K562 (cell line): ENCODE data around the gene PPM1N. TPM values are rescaled to one million over a fixed set of nuclear protein-coding genes. Genes with fewer than 3 reads are reported as not detected.
A peak's percentile ranks its signal among the peaks of the same experiment; 100 is the strongest.

Experiments used
- ARNT ChIP-seq, 2 experiments: fragments of 450-650 bp; IDR thresholded peaks; 2 replicates each; pipeline ENCODE4 v1.6.1; 2016; ENCODE audit warnings: mild to moderate bottlenecking in 1 of 2
- ATF1 ChIP-seq, 2 experiments: fragments of 450-650 bp in 1 of 2; IDR thresholded peaks; 2 replicates each; pipeline ENCODE4 v1.6.1; 2016; ENCODE audit warnings: missing compliant biosample characterization in 1 of 2, missing genetic modification characterization in 1 of 2
- CBX1 ChIP-seq: sonication (generic); IDR thresholded peaks from 2 replicates; pipeline ENCODE4 v1.6.1; 2016; ENCODE audit warnings: antibody characterized with exemption, low read depth, mild to moderate bottlenecking
- CREB3L1 ChIP-seq: fragments of 450-650 bp; IDR thresholded peaks from 2 replicates; pipeline ENCODE4 v1.6.1; 2014; ENCODE audit warnings: low read depth, mild to moderate bottlenecking, moderate library complexity, borderline replicate concordance
- DIDO1 ChIP-seq: fragments of 450-650 bp; IDR thresholded peaks from 2 replicates; pipeline ENCODE4 v1.6.1; 2016; ENCODE audit warnings: low read depth, missing biosample characterization, missing genetic modification characterization
- EGR1 ChIP-seq: fragments of 450-650 bp; conservative IDR thresholded peaks from 2 replicates; pipeline ENCODE4 v1.6.1; 2017; ENCODE audit warnings: mild to moderate bottlenecking
- JUN ChIP-seq, 2 experiments: sonication (generic) in 1 of 2; formaldehyde crosslinking in 1 of 2; IDR thresholded peaks; 2 replicates each; pipeline versions ENCODE4 v1.6.1 to v1.8.0; 2012 to 2022; ENCODE audit warnings: borderline replicate concordance in 2 of 2, mild to moderate bottlenecking in 2 of 2, improper control_type of control experiment in 1 of 2, low read depth in 1 of 2, low read length in 1 of 2, missing genetic modification reagents in 1 of 2
- KAT8 ChIP-seq: fragments of 450-650 bp; IDR thresholded peaks from 2 replicates; pipeline ENCODE4 v1.6.1; 2016; ENCODE audit warnings: low read depth, mild to moderate bottlenecking
- OTX1 ChIP-seq: fragments of 450-650 bp; formaldehyde crosslinking; IDR thresholded peaks from 2 replicates; pipeline ENCODE4 v1.4.0; 2022; ENCODE audit warnings: mild to moderate bottlenecking
- PHF20 ChIP-seq: fragments of 450-650 bp; IDR thresholded peaks from 2 replicates; pipeline ENCODE4 v1.6.1; 2018; ENCODE audit not compliant: partially characterized antibody
- PHF8 ChIP-seq: fragments of 200-600 bp; sonication (generic); IDR thresholded peaks from 2 replicates; pipeline ENCODE4 v1.6.1; 2012; ENCODE audit warnings: mixed run types, mild to moderate bottlenecking, inconsistent platforms, low read length, moderate library complexity, borderline replicate concordance
- POU5F1 ChIP-seq: fragments of 150-350 bp; IDR thresholded peaks from 2 replicates; pipeline ENCODE4 v1.6.1; 2014; ENCODE audit warnings: borderline replicate concordance, low read length, low read depth, mild to moderate bottlenecking; ENCODE audit not compliant: partially characterized antibody
- WHSC1 ChIP-seq: IDR thresholded peaks from one replicate; pipeline ENCODE4 v1.6.1; 2012; ENCODE audit warnings: low read length, control low read depth, inconsistent platforms
- ZBTB49 ChIP-seq: sonication (generic); formaldehyde crosslinking; IDR thresholded peaks from 2 replicates; pipeline ENCODE4 v1.8.0; 2022; ENCODE audit warnings: missing genetic modification reagents, mild to moderate bottlenecking, borderline replicate concordance
- ZFP30 ChIP-seq: fragments of 250-450 bp; sonication (Bioruptor Pico); IDR thresholded peaks from 2 replicates; pipeline ENCODE4 v1.8.0; 2022; ENCODE audit warnings: moderate library complexity, mild to moderate bottlenecking, inconsistent platforms, borderline replicate concordance
- ZFP36 ChIP-seq: fragments of 150-350 bp; IDR thresholded peaks from 2 replicates; pipeline ENCODE4 v1.6.1; 2018; ENCODE audit warnings: low read length, low read depth; ENCODE audit not compliant: partially characterized antibody
- ZNF23 ChIP-seq: fragments of 250-450 bp; sonication (Bioruptor Pico); IDR thresholded peaks from 2 replicates; pipeline ENCODE4 v1.4.0; 2020; ENCODE audit warnings: mild to moderate bottlenecking
- ZNF24 ChIP-seq: fragments of 450-650 bp; IDR thresholded peaks from 2 replicates; pipeline ENCODE4 v1.6.1; 2016
- ZNF316 ChIP-seq: fragments of 450-650 bp; IDR thresholded peaks from 2 replicates; pipeline ENCODE4 v1.6.1; 2016
- ZNF696 ChIP-seq: fragments of 250-450 bp; sonication (Bioruptor Pico); conservative IDR thresholded peaks from 2 replicates; pipeline ENCODE4 v1.4.0; 2020; ENCODE audit warnings: mild to moderate bottlenecking, moderate library complexity
- ZNF79 ChIP-seq: fragments of 250-450 bp; sonication (Bioruptor Pico); IDR thresholded peaks from 2 replicates; pipeline ENCODE4 v1.4.0; 2020; ENCODE audit warnings: low read depth, mild to moderate bottlenecking, moderate library complexity
- polyA plus RNA-seq, 8 experiments: library from polyadenylated mRNA; depleted of rRNA in 4 of 8; stranded (reverse) in 5 of 8; unstranded in 3 of 8; fragments of >200 nt; fragmentation: Nextera tagmentation in 2 of 8; fragmentation: Illumina TruSeq in 1 of 8; extraction: Ambion mirVana in 2 of 8; extraction: Trizol in 1 of 8; gene quantifications; 2 replicates each; pipeline versions ENCODE4 v1.2.1 to v1.2.3, GENCODE V29; 2011 to 2014; ENCODE audit warnings: inconsistent platforms in 1 of 8, missing spikeins in 1 of 8
- total RNA-seq, 7 experiments: library from RNA; depleted of rRNA in 6 of 7; stranded (reverse); fragments of >200 nt in 6 of 7; fragmentation: Illumina TruSeq in 2 of 7; extraction: Trizol in 2 of 7; gene quantifications; 2 replicates each; pipeline versions ENCODE4 v1.2.1 to v1.2.3, GENCODE V29; 2011 to 2021; ENCODE audit warnings: low replicate concordance in 1 of 7
- TF ChIP-seq, protein P1 (sequence below): fragments of 250-450 bp; sonication (Bioruptor Pico); IDR thresholded peaks from 2 replicates; pipeline ENCODE4 v1.5.0; 2020; ENCODE audit warnings: mild to moderate bottlenecking, borderline replicate concordance

The PPM1N gene
- total and polyA plus RNA-seq, 9 of the 15 experiments (the other 6 are each of a cell fraction or from before 2014, with no cell fraction given): 4.5 to 15.6 (median 8.7) TPM

DNA sequence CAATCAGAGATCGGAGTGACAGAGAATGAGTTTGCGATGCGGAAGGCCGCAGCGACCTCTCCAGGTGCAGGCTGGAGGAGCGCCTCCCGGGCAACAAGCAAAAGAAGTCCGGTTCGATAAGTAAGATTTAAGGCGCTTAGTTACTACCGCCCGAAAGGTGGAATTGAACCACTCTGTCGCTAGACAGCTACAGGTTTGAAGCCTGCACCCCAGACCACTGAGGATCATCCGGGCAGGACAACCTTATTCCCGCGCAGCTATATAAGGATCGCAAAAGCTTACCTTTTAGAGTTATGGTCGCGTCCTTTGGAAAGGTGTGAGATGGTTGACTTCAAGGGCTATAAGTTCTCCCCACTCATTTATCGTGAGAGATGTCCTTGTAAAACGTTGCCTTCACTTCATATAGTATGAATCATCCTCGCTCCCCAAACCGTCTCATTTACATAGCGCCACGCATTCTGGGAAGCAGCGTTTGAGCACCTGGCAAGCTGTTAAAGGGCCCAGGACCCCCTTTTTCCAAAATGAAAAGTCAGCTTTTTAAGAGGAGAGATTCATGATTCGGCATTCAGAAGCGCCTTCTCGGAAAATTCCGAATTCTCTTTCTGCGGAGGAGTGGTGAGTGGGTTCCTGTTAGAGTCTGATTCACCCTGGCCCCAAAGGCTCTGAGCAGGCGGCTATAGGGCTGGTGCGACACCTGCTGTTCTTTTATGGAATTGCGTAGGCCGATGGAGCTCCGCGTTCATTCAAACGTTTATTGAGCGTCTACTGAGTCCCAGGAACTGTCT is 19.6 kb upstream of the PPM1N start (continued):
- TF ChIP-seq ZFP36 (peak; percentile 5), CBX1 (peak; percentile 49; the same call in 1 of the 2 replicates), WHSC1 (no peak), OTX1 (CRISPR knock-in tag) (no peak), ZNF696 (CRISPR knock-in tag) (no peak), CREB3L1 (peak; percentile 56; the same call in 1 of the 2 replicates), DIDO1 (no peak), ZNF79 (CRISPR knock-in tag) (no peak), ZBTB49 (CRISPR knock-in tag) (no peak), ATF1 (CRISPR knock-in tag; IDR thresholded peaks at IDR 0.05) (no peak), ATF1 (tag; IDR thresholded peaks at IDR 0.05) (peak; percentile 84), EGR1 (peak; percentile 76), KAT8 (no peak), ARNT (IDR thresholded peaks at IDR 0.05) (peak in 1 of 2 experiments; percentile 82; a peak in 3 of 4 replicates), PHF8 (no peak; the same call in 1 of the 2 replicates), POU5F1 (no peak), ZNF24 (0 out of 2 replicates have a peak, but pooled peaks have one; percentile 60), ZNF23 (CRISPR knock-in tag) (no peak), JUN (IDR thresholded peaks at IDR 0.05; ENCODE audit: borderline replicate concordance, low read depth, low read length) (peak; percentile 22; the same call in 1 of the 2 replicates), JUN (CRISPR knock-in tag; IDR thresholded peaks at IDR 0.05; ENCODE audit: borderline replicate concordance) (0 out of 2 replicates have a peak, but pooled peaks have one; percentile 11), ZFP30 (CRISPR knock-in tag) (no peak), PHF20 (no peak), ZNF316 (peak; percentile 93)
- TF ChIP-seq, protein P1, sequence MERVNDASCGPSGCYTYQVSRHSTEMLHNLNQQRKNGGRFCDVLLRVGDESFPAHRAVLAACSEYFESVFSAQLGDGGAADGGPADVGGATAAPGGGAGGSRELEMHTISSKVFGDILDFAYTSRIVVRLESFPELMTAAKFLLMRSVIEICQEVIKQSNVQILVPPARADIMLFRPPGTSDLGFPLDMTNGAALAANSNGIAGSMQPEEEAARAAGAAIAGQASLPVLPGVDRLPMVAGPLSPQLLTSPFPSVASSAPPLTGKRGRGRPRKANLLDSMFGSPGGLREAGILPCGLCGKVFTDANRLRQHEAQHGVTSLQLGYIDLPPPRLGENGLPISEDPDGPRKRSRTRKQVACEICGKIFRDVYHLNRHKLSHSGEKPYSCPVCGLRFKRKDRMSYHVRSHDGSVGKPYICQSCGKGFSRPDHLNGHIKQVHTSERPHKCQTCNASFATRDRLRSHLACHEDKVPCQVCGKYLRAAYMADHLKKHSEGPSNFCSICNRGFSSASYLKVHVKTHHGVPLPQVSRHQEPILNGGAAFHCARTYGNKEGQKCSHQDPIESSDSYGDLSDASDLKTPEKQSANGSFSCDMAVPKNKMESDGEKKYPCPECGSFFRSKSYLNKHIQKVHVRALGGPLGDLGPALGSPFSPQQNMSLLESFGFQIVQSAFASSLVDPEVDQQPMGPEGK (CRISPR knock-in tag): no peak
